ENCODE results near the gene HRH2.

Gene HRH2

GRCh38 chr5:175678074-175678473, 20.2 kb downstream of the HRH2 start:
- DNase-seq, result no peak

- no peak for DNase-seq
These were observed 21.5 kb downstream of the HRH2 start for GRCh38 chr5:175679411-175679810.

GRCh38 chr5:175680020-175680419, 22.1 kb downstream of the HRH2 start:
- DNase-seq, result no peak

- DNase-seq, result no peak
These were observed 22.6 kb downstream of the HRH2 start for GRCh38 chr5:175680463-175680862.

GRCh38 chr5:175681045-175681967, 23.4 kb downstream of the HRH2 start:
- no peak for DNase-seq

- DNase-seq, result no peak
These were observed 24.1 kb downstream of the HRH2 start for GRCh38 chr5:175681968-175682340.

- no peak for DNase-seq
These were observed 24.8 kb downstream of the HRH2 start for GRCh38 chr5:175682664-175683063.

GRCh38 chr5:175683231-175683630, 25.4 kb downstream of the HRH2 start:
- no peak for DNase-seq

GRCh38 chr5:175683921-175684320, 26.1 kb downstream of the HRH2 start:
- no peak for DNase-seq

GRCh38 chr5:175684931-175685330, 27.1 kb downstream of the HRH2 start:
- DNase-seq, result no peak

- no peak for DNase-seq
These were observed 28.0 kb downstream of the HRH2 start for GRCh38 chr5:175685701-175686350.

GRCh38 chr5:175686396-175686795, 28.5 kb downstream of the HRH2 start:
- DNase-seq, result no peak

- DNase-seq, result no peak
These were observed 29.0 kb downstream of the HRH2 start for GRCh38 chr5:175686826-175687225.

- no peak for DNase-seq
These were observed 29.4 kb downstream of the HRH2 start for GRCh38 chr5:175687231-175687701.

GRCh38 chr5:175688352-175689146, 30.7 kb downstream of the HRH2 start:
- DNase-seq, result no peak

- no peak for DNase-seq
These were observed 31.5 kb downstream of the HRH2 start for GRCh38 chr5:175689147-175689991.

- no peak for DNase-seq
These were observed 32.2 kb downstream of the HRH2 start for GRCh38 chr5:175690025-175690424.

- no peak for DNase-seq
These were observed 32.7 kb downstream of the HRH2 start for GRCh38 chr5:175690586-175690985.

GRCh38 chr5:175691761-175692160, 33.9 kb downstream of the HRH2 start:
- no peak for DNase-seq

GRCh38 chr5:175692235-175692995, 34.5 kb downstream of the HRH2 start:
- DNase-seq, result no peak

- DNase-seq, result no peak
These were observed 35.3 kb downstream of the HRH2 start for GRCh38 chr5:175692996-175693710.
